Effector CD4-positive, alpha-beta T cell (primary cell): ENCODE results near the gene CBLIF. TPM values are rescaled to one million over a fixed set of nuclear protein-coding genes. Genes with fewer than 3 reads are reported as not detected.
"Not testable (repeated sequence)": the region's sequence is repeated elsewhere in the genome, so short reads cannot be mapped to it uniquely, and the experiment has no call there.

ENCODE experiments used
- DNase-seq: peaks from one replicate; pipeline ENCODE4 v3.0.0-alpha.2; 2020
- total RNA-seq: gene quantifications from one replicate; lab custom pipeline; 2026; lab: John Stamatoyannopoulos, UW

The CBLIF gene
- total RNA-seq: not detected

GRCh38 chr11:59845399-59845798 lies at the start of gene CBLIF:
Gene CBLIF, minus strand, starts transcription at chr11:59845499. Its CDS starts 46 bp downstream, at chr11:59845453.
- no peak for DNase-seq

- DNase-seq: no peak
Measured at GRCh38 chr11:59894616-59895015, 49.3 kb upstream of the CBLIF start.

- DNase-seq: no peak
Measured at GRCh38 chr11:59891781-59892181, 46.5 kb upstream of the CBLIF start.

- DNase-seq: not testable (repeated sequence)
Measured at GRCh38 chr11:59887156-59887555, 41.9 kb upstream of the CBLIF start.

- DNase-seq: no peak
Measured at GRCh38 chr11:59883597-59883996, 38.3 kb upstream of the CBLIF start.

GRCh38 chr11:59879567-59879966 lies 34.3 kb upstream of the CBLIF start:
- DNase-seq: no peak

- no peak for DNase-seq
Measured at GRCh38 chr11:59878575-59878974, 33.3 kb upstream of the CBLIF start, which contains the start of gene OOSP3. Gene OOSP3, plus strand, starts transcription at chr11:59878782. Its CDS starts 27 bp downstream, at chr11:59878809.

DNA sequence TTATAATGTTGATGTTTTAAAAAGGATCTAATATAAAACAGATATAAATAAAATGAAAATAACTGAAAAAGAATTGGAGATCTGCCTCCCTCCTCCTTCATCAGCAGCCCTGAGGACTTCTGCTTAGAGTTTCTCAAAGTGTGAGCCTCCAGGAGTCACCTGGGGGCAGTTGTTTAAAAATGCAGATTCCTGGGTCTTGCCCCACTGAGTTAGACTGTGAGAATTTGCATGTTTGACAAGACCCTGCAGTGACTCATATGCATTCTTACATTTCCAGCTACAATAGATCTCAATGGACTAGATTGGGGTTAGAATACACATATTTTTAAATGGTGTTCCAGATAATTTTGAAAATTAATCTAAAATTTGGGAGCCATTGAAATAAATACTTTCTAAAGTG lies 32.5 kb upstream of the CBLIF start:
- no peak for DNase-seq

DNA sequence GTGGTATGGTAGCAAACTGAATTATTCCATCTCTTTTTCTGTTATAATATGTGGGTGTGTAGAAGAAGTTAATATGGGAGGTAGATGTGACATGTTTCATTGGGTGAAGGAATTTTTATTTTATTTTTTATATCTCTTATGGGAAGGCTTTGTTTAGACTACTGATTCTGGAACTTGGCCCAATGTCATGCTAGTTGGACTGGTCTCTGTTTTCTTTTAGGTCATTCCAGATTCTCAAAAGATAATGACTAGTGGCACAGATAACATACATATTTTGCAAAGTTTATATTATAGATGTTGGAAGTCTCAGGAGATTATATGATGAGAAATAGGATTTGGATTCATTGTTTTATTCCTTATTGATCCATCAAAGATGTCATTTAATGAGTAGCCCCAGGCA lies 32.0 kb upstream of the CBLIF start:
- no peak for DNase-seq

- DNase-seq: no peak
Measured at GRCh38 chr11:59875856-59876519, 30.7 kb upstream of the CBLIF start.

- DNase-seq: no peak
Measured at GRCh38 chr11:59872076-59872475, 26.8 kb upstream of the CBLIF start.

GRCh38 chr11:59867946-59868345 lies 22.6 kb upstream of the CBLIF start:
- no peak for DNase-seq

- no peak for DNase-seq
Measured at GRCh38 chr11:59866836-59867235, 21.5 kb upstream of the CBLIF start.

- no peak for DNase-seq
Measured at GRCh38 chr11:59866397-59866796, 21.1 kb upstream of the CBLIF start, which contains the start of gene TCN1. Gene TCN1, minus strand, starts transcription at chr11:59866487. Its CDS starts 17 bp downstream, at chr11:59866470.

DNA sequence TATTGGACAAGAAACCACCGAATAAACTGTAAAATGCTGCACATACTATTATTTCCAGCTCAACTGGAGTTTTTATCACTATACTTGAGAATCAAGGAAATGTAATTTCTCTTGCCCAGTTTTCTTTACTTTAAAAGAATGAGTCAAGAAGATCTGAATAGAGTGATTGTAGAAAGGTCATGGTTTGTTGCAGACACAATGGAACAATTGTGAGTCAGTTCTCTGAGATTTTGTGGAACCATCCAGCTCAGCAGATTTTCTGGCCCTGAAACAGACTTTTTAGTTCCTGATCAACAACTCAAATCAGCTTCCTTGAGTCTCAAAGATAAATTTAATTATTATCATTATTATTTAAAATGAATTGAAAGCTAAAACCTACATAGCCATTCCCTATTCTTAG lies 19.7 kb upstream of the CBLIF start:
- DNase-seq: no peak

DNA sequence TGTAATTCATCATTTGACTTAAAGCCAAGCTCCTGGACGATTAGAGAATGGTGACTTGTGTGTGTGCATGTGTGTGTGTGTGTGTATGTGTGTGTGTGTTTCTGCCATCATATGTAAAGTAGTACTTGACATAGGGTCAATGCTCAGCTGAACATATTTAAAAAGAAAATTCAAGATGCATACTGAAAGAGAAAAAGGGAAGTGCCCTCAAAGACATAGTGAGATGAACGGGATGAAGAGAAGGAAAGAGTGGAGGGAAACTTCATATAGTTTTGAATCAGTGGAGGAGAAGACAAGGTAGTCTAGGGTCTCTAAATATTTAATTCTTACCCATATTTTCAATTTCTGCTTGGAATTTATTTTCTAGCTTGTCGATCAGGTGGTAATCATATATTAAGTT lies 17.0 kb upstream of the CBLIF start:
- no peak for DNase-seq

GRCh38 chr11:59859673-59860072 lies 14.4 kb upstream of the CBLIF start:
- no peak for DNase-seq

DNA sequence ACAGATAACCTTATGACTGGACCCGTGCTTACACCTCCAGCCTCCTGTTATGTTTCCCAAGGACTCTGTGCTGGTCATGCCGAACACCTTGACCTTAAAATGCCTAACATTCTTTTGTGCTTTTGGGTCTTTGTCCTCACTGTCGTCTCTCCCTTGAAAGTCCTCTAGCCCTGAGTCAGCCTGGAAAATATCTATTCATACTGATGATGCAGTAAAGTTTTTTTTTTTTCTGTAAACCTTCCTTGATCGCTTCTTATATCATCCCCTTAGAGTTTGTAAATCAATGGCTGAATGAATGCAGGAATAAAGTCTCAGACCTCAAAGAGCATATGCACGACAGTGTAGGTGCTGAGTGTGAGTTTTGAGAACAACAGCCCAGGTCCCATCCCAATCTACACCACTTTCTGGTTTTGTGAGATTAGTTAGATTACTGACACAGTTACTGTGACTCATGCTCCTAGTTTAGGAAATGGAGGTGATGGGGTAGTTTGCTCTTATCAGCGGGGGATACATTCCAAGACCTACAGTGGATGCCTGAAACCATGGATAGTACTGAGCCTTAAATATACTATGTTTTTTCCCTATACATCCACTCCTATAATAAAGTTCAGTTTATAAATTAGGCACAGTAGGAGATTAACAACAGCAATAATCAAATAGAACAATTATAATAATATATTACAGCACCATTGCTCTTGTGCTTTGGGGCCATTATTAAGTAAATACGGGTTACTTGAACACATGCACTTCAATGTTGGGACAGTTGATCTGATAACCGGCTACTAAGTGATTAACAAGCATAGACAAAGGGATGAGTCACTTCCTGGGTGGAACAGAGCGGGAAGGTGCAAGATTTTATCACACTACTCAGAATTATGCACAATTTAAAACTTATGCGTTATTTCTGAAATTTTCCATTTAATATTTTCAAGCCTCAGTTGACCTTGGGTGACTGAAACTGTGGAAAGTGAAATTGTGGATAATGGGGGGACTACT lies 12.4 kb upstream of the CBLIF start:
- DNase-seq: no peak

- no peak for DNase-seq
Measured at GRCh38 chr11:59854871-59855270, 9.6 kb upstream of the CBLIF start.

DNA sequence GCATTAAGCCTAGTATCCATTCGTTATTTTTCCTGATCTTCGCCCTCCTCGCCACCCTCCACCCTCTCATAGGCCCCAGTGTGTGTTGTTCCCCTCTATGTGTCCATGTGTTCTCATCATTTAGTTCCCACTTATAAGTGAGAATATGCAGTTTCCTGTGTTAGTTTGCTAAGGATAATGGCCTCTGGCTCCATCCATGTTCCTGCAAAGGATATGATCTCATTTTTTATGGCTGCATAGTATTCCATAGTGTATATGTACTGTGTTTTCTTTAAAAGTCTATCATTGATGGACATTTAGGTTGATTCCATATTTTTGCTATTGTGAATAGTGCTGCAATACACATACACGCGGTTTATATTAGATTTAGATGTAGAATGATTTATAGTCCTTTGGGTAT lies 6.1 kb upstream of the CBLIF start:
- DNase-seq: not testable (repeated sequence)

DNA sequence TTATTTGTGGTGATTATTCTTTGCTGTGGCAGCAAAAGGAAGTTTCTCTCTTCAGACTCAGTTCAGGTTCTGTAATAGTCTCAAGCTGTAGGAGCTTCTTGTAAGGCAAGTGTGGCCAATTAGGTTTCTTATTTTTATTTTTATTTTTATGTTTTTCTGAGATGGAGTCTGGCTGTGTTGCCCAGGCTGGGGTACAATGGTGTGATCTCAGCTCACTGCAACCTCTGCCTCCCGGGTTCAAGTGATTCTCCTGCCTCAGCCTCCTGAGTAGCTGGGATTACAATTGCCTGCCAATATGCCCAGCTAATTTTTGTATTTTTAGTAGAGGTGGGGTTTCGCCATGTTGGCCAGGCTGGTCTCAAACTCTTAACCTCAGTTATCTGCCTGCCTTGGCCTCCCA lies 4.3 kb upstream of the CBLIF start:
- DNase-seq: not testable (repeated sequence)

- DNase-seq: no peak
Measured at GRCh38 chr11:59849129-59849528, 3.8 kb upstream of the CBLIF start.

GRCh38 chr11:59848439-59848838 lies 3.1 kb upstream of the CBLIF start:
- DNase-seq: not testable (repeated sequence)

DNA sequence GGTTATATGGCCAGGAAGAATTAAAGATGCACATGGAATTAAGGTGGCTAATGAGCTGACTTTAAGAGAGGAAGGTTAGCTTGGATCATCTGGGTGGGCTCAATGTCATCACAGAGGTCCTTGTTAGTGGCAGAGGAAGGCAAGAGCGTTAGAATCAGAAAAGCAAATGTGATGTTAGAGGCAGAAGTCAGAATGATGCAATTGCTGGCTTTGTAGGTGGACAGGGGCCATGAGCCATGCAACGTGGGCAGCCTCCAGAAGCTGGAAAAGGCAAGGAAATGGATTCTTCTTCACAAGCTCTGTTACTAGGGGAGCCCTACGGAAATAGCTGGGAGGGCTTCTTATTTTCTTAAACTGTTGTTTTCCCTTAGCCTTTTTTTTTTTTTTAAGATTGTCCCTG lies 2.3 kb upstream of the CBLIF start:
- DNase-seq: no peak
